Measurements from ENCODE around the gene ZFPM1. TPM values are rescaled to one million over a fixed set of nuclear protein-coding genes. Genes with fewer than 3 reads are reported as not detected.

Gene ZFPM1
- total RNA-seq, 1 donor from 2014 or later = 9.6 TPM

GRCh38 chr16:88504489-88505404 is 51.7 kb downstream of the ZFPM1 start:
- intact Hi-C loops (cut with DNase I) = no loop called here
- no peak for DNase-seq (ENCODE audit: low spot score)

GRCh38 chr16:88505405-88506082 is 52.5 kb downstream of the ZFPM1 start:
- no peak for DNase-seq (ENCODE audit: low spot score)
- intact Hi-C loops (cut with DNase I) = no loop called here

- intact Hi-C loops (cut with DNase I) = no loop called here
- DNase-seq (ENCODE audit: low spot score) = no peak
Observed at GRCh38 chr16:88506723-88507122, 53.6 kb downstream of the ZFPM1 start.

GRCh38 chr16:88507231-88507743 is 54.2 kb downstream of the ZFPM1 start:
- intact Hi-C loops (cut with DNase I) = no loop called here
- DNase-seq (ENCODE audit: low spot score) = no peak

GRCh38 chr16:88508376-88508867 is 55.3 kb downstream of the ZFPM1 start:
- no peak for DNase-seq (ENCODE audit: low spot score)
- intact Hi-C loops (cut with DNase I) = no loop called here

- intact Hi-C loops (cut with DNase I) = no loop called here
- DNase-seq (ENCODE audit: low spot score) = no peak
Observed at GRCh38 chr16:88508868-88509748, 56.0 kb downstream of the ZFPM1 start.

- intact Hi-C loops (cut with DNase I) = no loop called here
- DNase-seq (ENCODE audit: low spot score) = no peak
Observed at GRCh38 chr16:88509749-88510069, 56.6 kb downstream of the ZFPM1 start.

GRCh38 chr16:88510091-88510994 is 57.3 kb downstream of the ZFPM1 start:
- intact Hi-C loops (cut with DNase I) = no loop called here
- DNase-seq (ENCODE audit: low spot score) = no peak

- no peak for DNase-seq (ENCODE audit: low spot score)
- intact Hi-C loops (cut with DNase I) = no loop called here
Observed at GRCh38 chr16:88511060-88511459, 58.0 kb downstream of the ZFPM1 start.

GRCh38 chr16:88511906-88512305 is 58.8 kb downstream of the ZFPM1 start:
- intact Hi-C loops (cut with DNase I) = no loop called here
- no peak for DNase-seq (ENCODE audit: low spot score)

- DNase-seq (ENCODE audit: low spot score) = no peak
- intact Hi-C loops (cut with DNase I) = no loop called here
Observed at GRCh38 chr16:88512728-88513696, 59.9 kb downstream of the ZFPM1 start.

- no peak for DNase-seq (ENCODE audit: low spot score)
- intact Hi-C loops (cut with DNase I) = no loop called here
Observed at GRCh38 chr16:88514070-88514469, 61.0 kb downstream of the ZFPM1 start.

GRCh38 chr16:88514526-88515232 is 61.6 kb downstream of the ZFPM1 start:
- intact Hi-C loops (cut with DNase I) = no loop called here
- no peak for DNase-seq (ENCODE audit: low spot score)

- no peak for DNase-seq (ENCODE audit: low spot score)
- intact Hi-C loops (cut with DNase I) = no loop called here
Observed at GRCh38 chr16:88515371-88515770, 62.3 kb downstream of the ZFPM1 start.

- no peak for DNase-seq (ENCODE audit: low spot score)
- intact Hi-C loops (cut with DNase I) = no loop called here
Observed at GRCh38 chr16:88515925-88516594, 63.0 kb downstream of the ZFPM1 start.

GRCh38 chr16:88516601-88517061 is 63.6 kb downstream of the ZFPM1 start:
- intact Hi-C loops (cut with DNase I) = no loop called here
- DNase-seq (ENCODE audit: low spot score) = no peak
